Lower lobe of right lung (tissue), 2 donors: ENCODE results near the gene ENPP5. TPM values are rescaled to one million over a fixed set of nuclear protein-coding genes. Genes with fewer than 3 reads are reported as not detected.
"Not testable (repeated sequence)": the region's sequence is repeated elsewhere in the genome, so short reads cannot be mapped to it uniquely, and the experiment has no call there.

Experiments
- ATAC-seq, 2 donors: fragments of 200-7000 bp; cut with Tn5 transposase; one replicate each; pipeline ENCODE4 v1.9.1; 2020 to 2022; ENCODE audit warnings: mild to moderate bottlenecking in 2 of 2, moderate library complexity in 2 of 2
- DNase-seq: peaks from one replicate; pipeline ENCODE4 v3.0.0-alpha.2; 2020
- H3K27ac ChIP-seq: fragments of 200-600 bp; one replicate; pipeline ENCODE4 v1.8.0; 2022
- H3K27me3 ChIP-seq: fragments of 200-600 bp; one replicate; pipeline ENCODE4 v1.8.0; 2022; ENCODE audit warnings: low read depth
- H3K36me3 ChIP-seq: fragments of 200-600 bp; one replicate; pipeline ENCODE4 v1.8.0; 2022; ENCODE audit warnings: mild to moderate bottlenecking
- H3K4me1 ChIP-seq: fragments of 200-600 bp; one replicate; pipeline ENCODE4 v1.8.0; 2022
- H3K4me3 ChIP-seq: fragments of 200-600 bp; one replicate; pipeline ENCODE4 v1.8.0; 2022; ENCODE audit warnings: mild to moderate bottlenecking
- H3K9me3 ChIP-seq: fragments of 200-600 bp; one replicate; pipeline ENCODE4 v1.8.0; 2022
- intact Hi-C: fragments of 100-400 bp; cut with DNase I; formaldehyde crosslinking; loops from one replicate; pipeline ENCODE4 v1.11.0; 2022
- total RNA-seq: library from RNA; stranded (reverse); fragmentation: NEBNext Ultra II Directional; extraction: Animal tissue kit (Norgen Biotek cat#: 25700); gene quantifications from one replicate; pipeline ENCODE4 v1.2.1, GENCODE V29; 2021
- TF ChIP-seq, protein P1 (sequence below): fragments of 200-600 bp; IDR thresholded peaks from one replicate; pipeline ENCODE4 v1.8.0; 2022; ENCODE audit warnings: antibody characterized with exemption, mild to moderate bottlenecking
- donor health status: DM: no; HTN: yes; CAD: no; lungs with severe emphysema.

The ENPP5 gene
- total RNA-seq, 1 donor from 2014 or later: 11.4 TPM

DNA sequence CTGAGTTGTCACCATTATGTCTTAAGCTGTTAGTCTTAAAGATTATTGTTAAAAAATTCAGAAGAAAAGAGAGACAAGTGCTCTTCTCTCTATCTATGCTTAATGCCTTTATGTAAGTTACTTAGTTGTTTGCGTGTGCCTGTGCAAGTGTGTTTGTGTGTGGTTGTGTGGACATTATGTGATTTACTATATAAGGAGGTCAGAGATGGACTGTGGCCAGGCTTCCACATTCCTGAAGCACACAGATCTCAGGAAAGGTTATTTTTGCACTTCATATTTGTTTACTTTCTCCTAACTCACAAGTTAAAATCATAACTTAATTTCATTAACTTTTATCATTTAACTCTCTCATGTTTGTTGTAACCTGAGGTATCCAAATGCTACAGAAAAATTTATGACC is 26.5 kb downstream of the ENPP5 start:
- H3K27me3 ChIP-seq: no peaks in the 10 kb centered on the region
- intact Hi-C loops: no loop called here
- no peak overlapping the region for H3K27ac ChIP-seq
- no peak overlapping the region for H3K4me3 ChIP-seq
- ATAC-seq (no peak), DNase-seq (no peak)
- no peaks in the 10 kb centered on the region for H3K9me3 ChIP-seq
- H3K36me3 ChIP-seq: peaks cover 4% of the 10 kb centered on the region
- TF ChIP-seq, protein P1, sequence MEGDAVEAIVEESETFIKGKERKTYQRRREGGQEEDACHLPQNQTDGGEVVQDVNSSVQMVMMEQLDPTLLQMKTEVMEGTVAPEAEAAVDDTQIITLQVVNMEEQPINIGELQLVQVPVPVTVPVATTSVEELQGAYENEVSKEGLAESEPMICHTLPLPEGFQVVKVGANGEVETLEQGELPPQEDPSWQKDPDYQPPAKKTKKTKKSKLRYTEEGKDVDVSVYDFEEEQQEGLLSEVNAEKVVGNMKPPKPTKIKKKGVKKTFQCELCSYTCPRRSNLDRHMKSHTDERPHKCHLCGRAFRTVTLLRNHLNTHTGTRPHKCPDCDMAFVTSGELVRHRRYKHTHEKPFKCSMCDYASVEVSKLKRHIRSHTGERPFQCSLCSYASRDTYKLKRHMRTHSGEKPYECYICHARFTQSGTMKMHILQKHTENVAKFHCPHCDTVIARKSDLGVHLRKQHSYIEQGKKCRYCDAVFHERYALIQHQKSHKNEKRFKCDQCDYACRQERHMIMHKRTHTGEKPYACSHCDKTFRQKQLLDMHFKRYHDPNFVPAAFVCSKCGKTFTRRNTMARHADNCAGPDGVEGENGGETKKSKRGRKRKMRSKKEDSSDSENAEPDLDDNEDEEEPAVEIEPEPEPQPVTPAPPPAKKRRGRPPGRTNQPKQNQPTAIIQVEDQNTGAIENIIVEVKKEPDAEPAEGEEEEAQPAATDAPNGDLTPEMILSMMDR: no peak
- no peaks in the 10 kb centered on the region for H3K4me1 ChIP-seq

DNA sequence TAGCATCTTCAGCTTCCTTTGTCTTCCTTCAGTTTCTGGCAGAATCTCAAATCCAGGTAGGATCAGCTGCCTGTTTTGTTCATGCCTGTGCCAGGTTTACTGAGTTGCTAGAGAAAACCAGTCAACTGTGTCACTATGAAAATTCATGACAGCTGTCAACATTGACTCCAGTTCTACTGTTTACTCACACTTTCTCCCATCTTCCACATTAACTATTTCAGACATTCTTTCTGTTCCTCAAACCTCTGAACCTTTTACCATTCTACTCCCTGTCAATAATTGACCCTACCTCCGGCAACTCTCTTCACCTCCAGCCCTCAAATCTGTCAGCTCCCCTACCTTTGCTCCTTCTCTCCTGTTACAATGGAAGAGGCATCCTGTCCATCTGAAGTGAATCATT is 32.5 kb downstream of the ENPP5 start:
- peaks cover 4% of the 10 kb centered on the region for H3K36me3 ChIP-seq
- no peaks in the 10 kb centered on the region for H3K9me3 ChIP-seq
- intact Hi-C loops: no loop called here
- ATAC-seq: no peak
- TF ChIP-seq, protein P1: no peak
- H3K4me1 ChIP-seq: peaks cover 5% of the 10 kb centered on the region
- DNase-seq: no peak
- H3K27ac ChIP-seq: no peak overlapping the region
- no peaks in the 10 kb centered on the region for H3K27me3 ChIP-seq
- H3K4me3 ChIP-seq: no peak overlapping the region

GRCh38 chr6:46137387-46137786 is 33.4 kb downstream of the ENPP5 start:
- DNase-seq: no peak
- Histone ChIP-seq H3K4me1 (peaks cover 5% of the 10 kb centered on the region), H3K36me3 (no peaks in the 10 kb centered on the region), H3K4me3 (no peak overlapping the region), H3K27ac (no peak overlapping the region), H3K9me3 (no peaks in the 10 kb centered on the region), H3K27me3 (no peaks in the 10 kb centered on the region)
- ATAC-seq: no peak
- TF ChIP-seq, protein P1: no peak
- intact Hi-C loops: no loop called here

- no peak for DNase-seq
- Histone ChIP-seq H3K4me1 (peaks cover 5% of the 10 kb centered on the region), H3K27ac (no peak overlapping the region), H3K9me3 (no peaks in the 10 kb centered on the region), H3K36me3 (no peaks in the 10 kb centered on the region), H3K27me3 (no peaks in the 10 kb centered on the region), H3K4me3 (no peak overlapping the region)
- intact Hi-C loops: no loop called here
- ATAC-seq: no peak
- TF ChIP-seq, protein P1: no peak
These were observed 33.9 kb downstream of the ENPP5 start for GRCh38 chr6:46136831-46137230.

DNA sequence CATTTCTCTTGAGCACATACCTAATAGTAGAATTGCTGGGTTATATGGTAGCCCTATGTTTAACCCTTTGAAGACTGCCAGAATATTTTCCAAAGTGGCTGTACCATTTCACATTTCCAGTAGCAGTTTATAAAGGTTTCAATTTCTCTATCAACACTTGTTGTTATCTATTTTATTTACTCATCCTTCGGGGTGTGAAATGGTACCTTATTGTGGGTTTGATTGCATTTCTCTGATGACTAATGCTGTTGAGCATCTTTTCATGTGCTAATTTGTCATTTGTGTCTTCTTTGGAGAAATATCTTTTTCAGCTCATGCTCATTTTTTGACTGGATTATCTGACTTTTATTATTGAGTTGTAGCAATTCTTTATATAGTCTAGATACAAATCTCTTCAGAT is 35.6 kb downstream of the ENPP5 start:
- peaks cover 5% of the 10 kb centered on the region for H3K4me1 ChIP-seq
- TF ChIP-seq, protein P1: no peak
- no peak overlapping the region for H3K27ac ChIP-seq
- no peak overlapping the region for H3K4me3 ChIP-seq
- no peaks in the 10 kb centered on the region for H3K36me3 ChIP-seq
- ATAC-seq (no peak), DNase-seq (no peak)
- intact Hi-C loops: no loop called here
- no peaks in the 10 kb centered on the region for H3K27me3 ChIP-seq
- H3K9me3 ChIP-seq: no peaks in the 10 kb centered on the region

DNA sequence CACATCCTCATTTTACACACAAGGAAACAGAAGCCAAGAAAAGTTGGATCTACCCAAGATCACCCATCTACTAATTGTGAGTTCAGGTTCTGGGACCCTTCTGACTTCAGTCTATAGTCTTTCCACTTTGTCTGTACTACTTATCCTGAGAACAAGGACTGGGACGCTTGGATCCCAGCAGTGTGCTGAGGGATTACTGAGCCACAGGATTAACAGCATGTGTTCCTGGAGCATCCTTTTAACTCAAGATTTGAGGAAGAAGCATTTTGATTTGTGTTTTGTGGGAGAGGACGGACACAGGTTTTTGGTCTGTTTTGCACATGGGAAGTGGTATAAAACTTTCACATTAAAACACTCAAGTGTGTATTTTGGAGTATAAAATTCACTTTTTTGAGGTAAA is 36.6 kb downstream of the ENPP5 start:
- Histone ChIP-seq H3K9me3 (no peaks in the 10 kb centered on the region), H3K27ac (no peak overlapping the region), H3K36me3 (no peaks in the 10 kb centered on the region), H3K4me3 (no peak overlapping the region), H3K27me3 (no peaks in the 10 kb centered on the region), H3K4me1 (peaks cover 7% of the 10 kb centered on the region)
- TF ChIP-seq, protein P1: no peak
- no peak for DNase-seq
- intact Hi-C loops: no loop called here
- ATAC-seq: no peak

- H3K27me3 ChIP-seq, H3K27ac ChIP-seq, DNase-seq, H3K36me3 ChIP-seq, H3K9me3 ChIP-seq, H3K4me3 ChIP-seq, intact Hi-C loops, ATAC-seq: not testable (repeated sequence)
- peaks cover 26% of the 10 kb centered on the region for H3K4me1 ChIP-seq
These were observed 39.5 kb downstream of the ENPP5 start for GRCh38 chr6:46131291-46131690.
